K562 (cell line): ENCODE results near the gene RAD51AP1. TPM values are rescaled to one million over a fixed set of nuclear protein-coding genes. Genes with fewer than 3 reads are reported as not detected.
A peak's percentile ranks its signal among the peaks of the same experiment; 100 is the strongest.

Experiments
- ATAC-seq: fragments of 200-7000 bp; cut with Tn5 transposase; 3 replicates; pipeline ENCODE4 v1.9.1; 2020; ENCODE audit warnings: moderate library complexity
- BruUV-seq: library from RNA; stranded (reverse); fragments of 400-500 nt; replicated peaks from 2 replicates; lab custom pipeline; 2021; lab: Mats Ljungman, UMichigan
- CTCF ChIA-PET: fragments of 300-600 bp; formaldehyde crosslinking; extraction: SDS; loops from one replicate; lab custom pipeline; 2021; ENCODE audit warnings: low intra/inter-chr PET ratio; lab: Yijun Ruan, JAX
- POLR2A ChIA-PET: fragments of 300-600, 350-650 bp; sonication (Branson Sonifier 250); formaldehyde crosslinking; extraction: SDS; loops from one replicate; lab custom pipeline; 2021; ENCODE audit warnings: antibody characterized with exemption, inconsistent platforms; lab: Yijun Ruan, JAX
- DNase-seq, 4 experiments: peaks; one replicate each; pipeline versions ENCODE4 v3.0.0 to v3.0.0-alpha.2; 2011 to 2018; ENCODE audit warnings: low spot score in 3 of 4, mixed read lengths in 3 of 4; ENCODE audit errors: extremely low read depth in 1 of 4
- FAIRE-seq: peaks from 2 replicates; lab custom pipeline; 2011; peaks lifted over from hg19 to GRCh38; lab: Jason Lieb, UNC
- H2AFZ ChIP-seq: 2 replicates; pipeline ENCODE4 v1.6.0; 2011; ENCODE audit warnings: low read depth, low read length, control low read depth, inconsistent platforms
- H3K27ac ChIP-seq: fragments of 200-600 bp; 3 replicates; pipeline ENCODE4 v1.8.0; 2011; ENCODE audit warnings: low read depth, mild to moderate bottlenecking, control low read depth, inconsistent platforms, low read length, moderate library complexity, mixed read lengths; ENCODE audit errors: extremely low read depth
- H3K27me3 ChIP-seq, 2 experiments: fragments of 300-600 bp in 1 of 2; 2 replicates in 1 of 2; 3 replicates in 1 of 2; pipeline versions ENCODE4 v1.6.0 to v1.8.0; 2011; ENCODE audit warnings: inconsistent platforms in 2 of 2, low read length in 2 of 2, mild to moderate bottlenecking in 1 of 2, mixed read lengths in 1 of 2, moderate library complexity in 1 of 2; ENCODE audit not compliant: control insufficient read depth in 2 of 2, insufficient read depth in 2 of 2
- H3K36me3 ChIP-seq: fragments of 300-600 bp; 3 replicates; pipeline ENCODE4 v1.8.0; 2011; ENCODE audit warnings: mild to moderate bottlenecking, low read length, inconsistent platforms; ENCODE audit not compliant: control insufficient read depth, insufficient read depth
- H3K4me1 ChIP-seq, 2 experiments: fragments of 200-600 bp in 1 of 2; replicated peaks in 1 of 2; 2 replicates in 1 of 2; 3 replicates in 1 of 2; pipeline versions ENCODE4 v1.5.1 to v1.8.0; 2011; ENCODE audit warnings: inconsistent platforms in 2 of 2, low read length in 2 of 2, mild to moderate bottlenecking in 1 of 2, mixed read lengths in 1 of 2, moderate library complexity in 1 of 2; ENCODE audit not compliant: control insufficient read depth in 2 of 2, insufficient read depth in 2 of 2
- H3K4me2 ChIP-seq: 2 replicates; pipeline ENCODE4 v1.6.1; 2011; ENCODE audit warnings: low read length, control low read depth, inconsistent platforms, mixed read lengths; ENCODE audit not compliant: insufficient read depth
- H3K4me3 ChIP-seq: fragments of 200-600 bp; sonication (generic), shearing (Covaris generic); 2 replicates; pipeline ENCODE4 v1.5.1; 2016; ENCODE audit warnings: control low read depth, inconsistent platforms
- H3K79me2 ChIP-seq: fragments of 200-600 bp; 3 replicates; pipeline ENCODE4 v1.8.0; 2011; ENCODE audit warnings: low read length, inconsistent platforms; ENCODE audit not compliant: control insufficient read depth, insufficient read depth
- H3K9ac ChIP-seq, 2 experiments: 2 replicates each; pipeline versions ENCODE4 v1.6.0 to v1.6.1; 2011; ENCODE audit warnings: low read depth in 2 of 2, low read length in 2 of 2, control low read depth in 1 of 2, inconsistent platforms in 1 of 2, mild to moderate bottlenecking in 1 of 2, mixed read lengths in 1 of 2; ENCODE audit not compliant: insufficient read depth in 1 of 2
- H3K9me1 ChIP-seq: one replicate; pipeline ENCODE4 v1.6.0; 2011; ENCODE audit warnings: inconsistent platforms, mild to moderate bottlenecking, low read length, moderate library complexity; ENCODE audit not compliant: control insufficient read depth, insufficient read depth
- H3K9me3 ChIP-seq: replicated peaks from 2 replicates; pipeline ENCODE4 v1.5.1; 2011; ENCODE audit warnings: low read depth, low read length, inconsistent platforms; ENCODE audit not compliant: control insufficient read depth, insufficient read depth
- H4K20me1 ChIP-seq: replicated peaks from 2 replicates; pipeline ENCODE4 v1.6.1; 2011; ENCODE audit warnings: low read length, inconsistent platforms, mixed read lengths; ENCODE audit not compliant: control insufficient read depth, insufficient read depth
- CBFB ChIP-seq: sonication (generic); formaldehyde crosslinking; IDR thresholded peaks from 2 replicates; pipeline ENCODE4 v1.4.0; 2020; ENCODE audit warnings: mild to moderate bottlenecking, missing genetic modification reagents
- FOXK1 ChIP-seq: sonication (generic); formaldehyde crosslinking; IDR thresholded peaks from 2 replicates; pipeline ENCODE4 v1.8.0; 2022; ENCODE audit warnings: missing genetic modification reagents, mild to moderate bottlenecking, borderline replicate concordance
- GTF2F1 ChIP-seq: IDR thresholded peaks from 2 replicates; pipeline ENCODE4 v1.6.1; 2011; ENCODE audit warnings: low read depth, low read length, improper control_type of control experiment
- NONO ChIP-seq, 2 experiments: fragments of 200-400 bp in 1 of 2; fragments of 450-650 bp in 1 of 2; formaldehyde crosslinking in 1 of 2; IDR thresholded peaks; 2 replicates each; pipeline ENCODE4 v1.6.1; 2017; ENCODE audit warnings: low read depth in 2 of 2, mild to moderate bottlenecking in 2 of 2, moderate library complexity in 2 of 2, low read length in 1 of 2
- RBFOX2 ChIP-seq: fragments of 200-400 bp; formaldehyde crosslinking; IDR thresholded peaks from 2 replicates; pipeline ENCODE4 v1.6.1; 2017; ENCODE audit warnings: low read depth, mild to moderate bottlenecking, low read length, moderate library complexity
- SIX5 ChIP-seq, 2 experiments: IDR thresholded peaks; 2 replicates each; pipeline ENCODE4 v1.6.1; 2011; ENCODE audit warnings: low read length in 2 of 2, borderline replicate concordance in 1 of 2, low read depth in 1 of 2, mild to moderate bottlenecking in 1 of 2, moderate library complexity in 1 of 2; ENCODE audit not compliant: insufficient read depth in 1 of 2
- TSC22D4 ChIP-seq: fragments of 450-650 bp; IDR thresholded peaks from 2 replicates; pipeline ENCODE4 v1.6.1; 2016; ENCODE audit warnings: missing genetic modification characterization, missing biosample characterization, control low read depth
- ZNF408 ChIP-seq: fragments of 250-450 bp; sonication (Bioruptor Pico); IDR thresholded peaks from 2 replicates; pipeline ENCODE4 v1.4.0; 2020; ENCODE audit warnings: low read depth, mild to moderate bottlenecking, moderate library complexity
- ZNF780A ChIP-seq: fragments of 250-450 bp; sonication (Bioruptor Pico); IDR thresholded peaks from 2 replicates; pipeline ENCODE4 v1.5.0; 2021; ENCODE audit warnings: mild to moderate bottlenecking
- WGBS: fragments of 100-300 bp; shearing (Covaris generic); methylation state at CpG from one replicate; pipeline ENCODE4 v1.1.6; 2016; ENCODE audit warnings: low coverage, mixed read lengths; ENCODE audit not compliant: insufficient coverage; ENCODE audit errors: missing lambda C conversion rate; 5-methylcytosine and 5-hydroxymethylcytosine counted together
- in situ Hi-C: fragments of 300-500 bp; cut with MboI; formaldehyde crosslinking; loops from 4 replicates; pipeline ENCODE4 v1.15.0; 2018; ENCODE audit warnings: inconsistent platforms, mixed read lengths
- intact Hi-C: fragments of 100-400 bp; cut with micrococcal nuclease; formaldehyde crosslinking; loops from 2 replicates; pipeline ENCODE4 v1.14.2; 2022
- polyA plus RNA-seq, 8 experiments: library from polyadenylated mRNA; depleted of rRNA in 4 of 8; stranded (reverse) in 5 of 8; unstranded in 3 of 8; fragments of >200 nt; fragmentation: Nextera tagmentation in 2 of 8; fragmentation: Illumina TruSeq in 1 of 8; extraction: Ambion mirVana in 2 of 8; extraction: Trizol in 1 of 8; gene quantifications; 2 replicates each; pipeline versions ENCODE4 v1.2.1 to v1.2.3, GENCODE V29; 2011 to 2014; ENCODE audit warnings: inconsistent platforms in 1 of 8, missing spikeins in 1 of 8
- total RNA-seq, 7 experiments: library from RNA; depleted of rRNA in 6 of 7; stranded (reverse); fragments of >200 nt in 6 of 7; fragmentation: Illumina TruSeq in 2 of 7; extraction: Trizol in 2 of 7; gene quantifications; 2 replicates each; pipeline versions ENCODE4 v1.2.1 to v1.2.3, GENCODE V29; 2011 to 2021; ENCODE audit warnings: low replicate concordance in 1 of 7
- TF ChIP-seq, protein P1 (sequence below): sonication (generic); formaldehyde crosslinking; IDR thresholded peaks from 2 replicates; pipeline ENCODE4 v1.9.0; 2022; ENCODE audit warnings: mild to moderate bottlenecking, missing genetic modification reagents
- TF ChIP-seq, protein P2 (sequence below): fragments of 450-650 bp; formaldehyde crosslinking; IDR thresholded peaks from 2 replicates; pipeline ENCODE4 v1.4.0; 2020; ENCODE audit warnings: mild to moderate bottlenecking, moderate library complexity
- TF ChIP-seq, protein P3 (sequence below): fragments of 200-800 bp; sonication (Bioruptor generic); IDR thresholded peaks from 2 replicates; pipeline ENCODE4 v1.6.1; 2016; ENCODE audit warnings: missing genetic modification characterization, missing compliant biosample characterization
- TF ChIP-seq, protein P4 (sequence below): IDR thresholded peaks from 3 replicates; pipeline ENCODE4 v1.6.1; 2011; ENCODE audit warnings: borderline replicate concordance, mild to moderate bottlenecking; ENCODE audit not compliant: insufficient read length, insufficient read depth

The RAD51AP1 gene
- total and polyA plus RNA-seq, 9 of the 15 experiments (the other 6 are each of a cell fraction or from before 2014, with no cell fraction given): 43.8 to 111 (median 89.1) TPM

DNA sequence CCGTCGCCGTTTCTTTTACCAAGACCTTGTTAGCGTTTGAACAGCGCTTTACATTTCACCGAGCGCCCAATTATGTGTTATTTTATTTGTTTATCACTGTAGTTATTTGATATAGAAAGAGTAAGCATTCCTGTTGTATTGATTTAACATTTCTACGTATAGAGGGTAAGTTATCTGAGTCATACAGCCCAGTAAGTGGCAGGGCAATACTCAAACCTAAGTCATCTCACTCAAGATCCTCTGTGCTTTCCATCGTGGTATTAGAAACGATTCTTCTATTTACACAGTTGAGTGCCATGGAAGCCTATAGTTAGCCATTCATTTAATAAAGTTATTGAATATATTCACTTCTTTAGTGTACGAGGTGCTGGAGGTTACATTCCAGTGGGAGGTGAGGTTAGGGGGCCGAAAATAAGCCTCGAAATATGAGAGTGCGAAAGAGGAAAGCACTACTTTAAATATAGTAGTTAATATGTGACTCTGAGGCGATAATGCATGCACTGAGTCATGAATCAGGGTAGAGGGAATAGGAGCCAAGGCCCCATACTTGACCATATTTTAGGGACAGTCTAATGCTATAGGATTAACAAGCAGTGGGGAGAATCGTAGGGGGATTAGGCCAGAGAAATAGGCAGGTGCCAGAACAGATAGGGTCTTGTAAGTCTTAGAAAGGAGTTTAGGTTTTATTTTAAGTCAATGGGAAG, 629 bp downstream of the RAD51AP1 start:
- under 1% methylated on average over 16 of the region's 16 CpGs for WGBS
- Histone ChIP-seq H3K9me1 (no peaks in the 10 kb centered on the region), H3K4me1 (peaks cover 0 to 2% of the 10 kb centered on the region in 2 experiments; a peak in 1 of 5 replicates), H3K79me2 (peaks cover 56% of the 10 kb centered on the region), H3K4me2 (peak overlapping the region; percentile 96), H3K27me3 (no peaks in the 10 kb centered on the region), H2AFZ (peak overlapping the region; percentile 93), H3K36me3 (peaks cover 50% of the 10 kb centered on the region; the same call in 2 of the 3 replicates)
- POLR2A ChIA-PET: interaction anchor here (1.3 kb wide), 1 partner anchor 9 kb away, joined by 4 read pairs; no protein-coding TSS in a partner anchor
- DNase-seq (peak in 1 of 4 experiments; percentile 10), FAIRE-seq (no peak)
- intact Hi-C loops: no loop called here
- TF ChIP-seq, protein P1, sequence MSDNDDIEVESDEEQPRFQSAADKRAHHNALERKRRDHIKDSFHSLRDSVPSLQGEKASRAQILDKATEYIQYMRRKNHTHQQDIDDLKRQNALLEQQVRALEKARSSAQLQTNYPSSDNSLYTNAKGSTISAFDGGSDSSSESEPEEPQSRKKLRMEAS: no peak
- TF ChIP-seq ZNF408 (CRISPR knock-in tag) (no peak), GTF2F1 (no peak), TSC22D4 (tag) (no peak), NONO (IDR thresholded peaks at IDR 0.05; ENCODE audit: low read depth in 2 of 2, low read length in 1 of 2) (no peak), FOXK1 (CRISPR knock-in tag) (no peak), SIX5 (IDR thresholded peaks at IDR 0.05; ENCODE audit: borderline replicate concordance in 1 of 2, insufficient read depth in 1 of 2, low read depth in 1 of 2, low read length in 2 of 2) (no peak), ZNF780A (CRISPR knock-in tag) (no peak), RBFOX2 (no peak), CBFB (CRISPR knock-in tag) (no peak)
- TF ChIP-seq, protein P2, sequence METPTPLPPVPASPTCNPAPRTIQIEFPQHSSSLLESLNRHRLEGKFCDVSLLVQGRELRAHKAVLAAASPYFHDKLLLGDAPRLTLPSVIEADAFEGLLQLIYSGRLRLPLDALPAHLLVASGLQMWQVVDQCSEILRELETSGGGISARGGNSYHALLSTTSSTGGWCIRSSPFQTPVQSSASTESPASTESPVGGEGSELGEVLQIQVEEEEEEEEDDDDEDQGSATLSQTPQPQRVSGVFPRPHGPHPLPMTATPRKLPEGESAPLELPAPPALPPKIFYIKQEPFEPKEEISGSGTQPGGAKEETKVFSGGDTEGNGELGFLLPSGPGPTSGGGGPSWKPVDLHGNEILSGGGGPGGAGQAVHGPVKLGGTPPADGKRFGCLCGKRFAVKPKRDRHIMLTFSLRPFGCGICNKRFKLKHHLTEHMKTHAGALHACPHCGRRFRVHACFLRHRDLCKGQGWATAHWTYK (CRISPR knock-in tag): no peak
- TF ChIP-seq, protein P3, sequence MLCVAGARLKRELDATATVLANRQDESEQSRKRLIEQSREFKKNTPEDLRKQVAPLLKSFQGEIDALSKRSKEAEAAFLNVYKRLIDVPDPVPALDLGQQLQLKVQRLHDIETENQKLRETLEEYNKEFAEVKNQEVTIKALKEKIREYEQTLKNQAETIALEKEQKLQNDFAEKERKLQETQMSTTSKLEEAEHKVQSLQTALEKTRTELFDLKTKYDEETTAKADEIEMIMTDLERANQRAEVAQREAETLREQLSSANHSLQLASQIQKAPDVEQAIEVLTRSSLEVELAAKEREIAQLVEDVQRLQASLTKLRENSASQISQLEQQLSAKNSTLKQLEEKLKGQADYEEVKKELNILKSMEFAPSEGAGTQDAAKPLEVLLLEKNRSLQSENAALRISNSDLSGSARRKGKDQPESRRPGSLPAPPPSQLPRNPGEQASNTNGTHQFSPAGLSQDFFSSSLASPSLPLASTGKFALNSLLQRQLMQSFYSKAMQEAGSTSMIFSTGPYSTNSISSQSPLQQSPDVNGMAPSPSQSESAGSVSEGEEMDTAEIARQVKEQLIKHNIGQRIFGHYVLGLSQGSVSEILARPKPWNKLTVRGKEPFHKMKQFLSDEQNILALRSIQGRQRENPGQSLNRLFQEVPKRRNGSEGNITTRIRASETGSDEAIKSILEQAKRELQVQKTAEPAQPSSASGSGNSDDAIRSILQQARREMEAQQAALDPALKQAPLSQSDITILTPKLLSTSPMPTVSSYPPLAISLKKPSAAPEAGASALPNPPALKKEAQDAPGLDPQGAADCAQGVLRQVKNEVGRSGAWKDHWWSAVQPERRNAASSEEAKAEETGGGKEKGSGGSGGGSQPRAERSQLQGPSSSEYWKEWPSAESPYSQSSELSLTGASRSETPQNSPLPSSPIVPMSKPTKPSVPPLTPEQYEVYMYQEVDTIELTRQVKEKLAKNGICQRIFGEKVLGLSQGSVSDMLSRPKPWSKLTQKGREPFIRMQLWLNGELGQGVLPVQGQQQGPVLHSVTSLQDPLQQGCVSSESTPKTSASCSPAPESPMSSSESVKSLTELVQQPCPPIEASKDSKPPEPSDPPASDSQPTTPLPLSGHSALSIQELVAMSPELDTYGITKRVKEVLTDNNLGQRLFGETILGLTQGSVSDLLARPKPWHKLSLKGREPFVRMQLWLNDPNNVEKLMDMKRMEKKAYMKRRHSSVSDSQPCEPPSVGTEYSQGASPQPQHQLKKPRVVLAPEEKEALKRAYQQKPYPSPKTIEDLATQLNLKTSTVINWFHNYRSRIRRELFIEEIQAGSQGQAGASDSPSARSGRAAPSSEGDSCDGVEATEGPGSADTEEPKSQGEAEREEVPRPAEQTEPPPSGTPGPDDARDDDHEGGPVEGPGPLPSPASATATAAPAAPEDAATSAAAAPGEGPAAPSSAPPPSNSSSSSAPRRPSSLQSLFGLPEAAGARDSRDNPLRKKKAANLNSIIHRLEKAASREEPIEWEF (CRISPR knock-in tag): no peak
- TF ChIP-seq, protein P4, sequence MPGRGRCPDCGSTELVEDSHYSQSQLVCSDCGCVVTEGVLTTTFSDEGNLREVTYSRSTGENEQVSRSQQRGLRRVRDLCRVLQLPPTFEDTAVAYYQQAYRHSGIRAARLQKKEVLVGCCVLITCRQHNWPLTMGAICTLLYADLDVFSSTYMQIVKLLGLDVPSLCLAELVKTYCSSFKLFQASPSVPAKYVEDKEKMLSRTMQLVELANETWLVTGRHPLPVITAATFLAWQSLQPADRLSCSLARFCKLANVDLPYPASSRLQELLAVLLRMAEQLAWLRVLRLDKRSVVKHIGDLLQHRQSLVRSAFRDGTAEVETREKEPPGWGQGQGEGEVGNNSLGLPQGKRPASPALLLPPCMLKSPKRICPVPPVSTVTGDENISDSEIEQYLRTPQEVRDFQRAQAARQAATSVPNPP: no peak
- TF ChIP-seq, all 486 proteins: peak for 0
- Histone ChIP-seq H3K27ac (peak overlapping the region; percentile 94), H3K4me3 (peak overlapping the region; percentile 84), H3K9me3 (no peaks in the 10 kb centered on the region), H3K9ac (peak overlapping the region; percentile 92 to 93), H4K20me1 (no peaks in the 10 kb centered on the region; the same call in 1 of the 2 replicates)
- TSS peak; percentile 76 for BruUV-seq
- in situ Hi-C loops: no loop called here
- CTCF ChIA-PET: no interaction called here
- ATAC-seq: peak; percentile 46
